Activated CD8-positive, alpha-beta memory T cell treated with anti-CD3 and anti-CD28 coated beads, Interleukin-2, amount 50 U/mL, for 4 hours (primary cell): ENCODE results near the gene TERF2IP.

ENCODE experiments used
- DNase-seq: peaks from one replicate; pipeline ENCODE4 v3.0.0-alpha.2; 2020

The TERF2IP gene

DNA sequence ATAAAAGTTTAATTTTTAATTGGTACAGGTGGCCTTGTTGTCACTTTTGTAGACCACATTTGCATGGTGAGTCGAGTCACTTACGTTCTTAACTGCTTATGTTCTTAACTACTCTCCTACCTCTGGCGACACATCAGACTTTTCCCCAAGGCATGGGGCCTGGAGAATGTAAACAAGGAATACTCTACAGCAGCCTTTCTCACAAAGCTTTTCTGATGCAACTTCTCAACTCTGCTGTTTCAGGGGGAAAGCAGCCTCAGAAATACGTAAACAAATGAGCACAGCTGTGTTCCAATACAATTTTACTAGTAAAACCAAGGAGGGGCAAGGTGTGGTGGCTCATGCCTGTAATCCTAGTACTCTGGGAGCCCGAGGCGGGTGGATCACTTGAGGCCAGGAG lies 7.0 kb upstream of the TERF2IP start:
- DNase-seq: no peak

DNA sequence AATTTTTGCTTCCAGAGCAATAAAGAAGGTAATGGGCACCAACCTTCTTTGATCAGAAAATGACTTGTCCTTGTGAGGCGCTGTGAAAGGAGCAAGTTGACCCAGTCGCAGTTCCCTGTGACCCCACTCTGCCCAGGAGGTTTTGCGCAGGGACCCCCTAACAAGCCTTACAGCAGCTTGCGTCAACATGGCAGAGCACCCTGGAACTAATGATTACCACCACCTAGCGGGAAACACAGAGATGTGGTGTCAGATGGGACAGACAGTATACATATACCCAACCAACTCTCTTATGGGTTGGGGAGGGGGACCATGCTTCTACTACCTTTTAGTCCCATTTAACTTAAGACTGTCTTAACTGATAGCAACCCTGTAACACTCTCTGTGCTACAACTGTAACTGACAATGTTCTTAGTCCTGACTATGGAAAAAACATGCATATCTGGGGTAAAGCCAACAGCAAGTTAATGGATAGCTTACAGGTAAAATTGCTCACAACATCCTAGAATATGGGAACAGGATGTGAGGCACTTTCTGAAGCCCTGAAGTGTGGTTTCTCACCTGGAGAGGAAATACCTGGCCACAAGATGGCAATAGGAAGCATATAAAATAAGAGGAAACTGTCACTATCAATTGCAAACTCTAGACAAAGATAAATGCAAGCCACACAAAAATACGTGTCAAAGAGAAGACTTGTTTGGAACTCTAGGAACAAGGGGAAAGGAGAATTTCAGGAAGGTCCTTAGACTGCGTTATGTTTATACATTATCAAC lies 3.1 kb upstream of the TERF2IP start:
- no peak for DNase-seq

DNA sequence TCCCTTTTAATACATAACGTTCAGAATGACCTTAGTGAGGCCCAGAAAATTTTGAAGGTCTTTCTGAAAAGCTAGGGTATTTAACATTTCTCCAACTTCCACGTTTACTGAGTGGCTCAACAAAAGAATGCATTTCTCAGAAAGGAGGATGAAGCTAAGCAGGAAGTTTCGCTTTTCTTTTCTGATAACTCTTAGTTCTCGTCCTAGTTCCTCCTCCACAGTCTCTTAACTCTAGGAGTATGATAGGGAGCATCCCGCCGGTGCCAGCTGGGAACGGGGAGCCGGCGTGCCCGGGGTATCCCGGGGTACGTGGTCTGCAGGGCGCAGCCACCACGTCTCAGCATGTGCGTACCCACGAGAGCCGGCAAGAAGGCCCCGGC lies 471 bp upstream of the TERF2IP start:
- no peak for DNase-seq

DNA sequence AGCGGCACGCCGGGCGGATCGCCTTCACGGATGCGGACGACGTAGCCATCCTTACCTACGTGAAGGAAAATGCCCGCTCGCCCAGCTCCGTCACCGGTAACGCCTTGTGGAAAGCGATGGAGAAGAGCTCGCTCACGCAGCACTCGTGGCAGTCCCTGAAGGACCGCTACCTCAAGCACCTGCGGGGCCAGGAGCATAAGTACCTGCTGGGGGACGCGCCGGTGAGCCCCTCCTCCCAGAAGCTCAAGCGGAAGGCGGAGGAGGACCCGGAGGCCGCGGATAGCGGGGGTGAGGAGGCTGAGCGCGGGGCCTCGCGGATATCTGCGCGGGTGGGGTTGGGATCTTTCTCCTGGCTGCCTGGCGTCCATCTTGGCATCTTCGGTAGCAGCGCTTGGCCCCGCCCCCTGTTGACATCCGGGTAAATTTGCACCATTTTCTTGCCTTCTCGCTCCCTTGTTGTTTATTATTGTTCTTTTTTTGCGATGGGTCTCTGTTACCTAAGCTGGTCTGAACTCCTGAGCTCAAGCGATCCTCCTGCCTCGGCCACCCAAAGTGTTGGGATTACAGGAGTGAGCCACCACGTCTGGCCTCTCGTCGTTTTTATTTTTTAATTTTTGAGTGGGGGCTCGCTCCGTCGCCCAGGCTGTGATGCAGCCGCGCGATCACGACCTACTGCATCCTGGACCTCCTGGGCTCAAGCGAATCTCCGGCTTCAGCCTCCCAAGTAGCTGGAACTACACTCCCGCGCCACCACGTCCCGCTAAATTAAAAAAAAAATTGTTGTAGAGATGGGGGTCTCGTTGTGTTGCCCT lies 898 bp downstream of the TERF2IP start:
- peak; percentile 87 for DNase-seq

DNA sequence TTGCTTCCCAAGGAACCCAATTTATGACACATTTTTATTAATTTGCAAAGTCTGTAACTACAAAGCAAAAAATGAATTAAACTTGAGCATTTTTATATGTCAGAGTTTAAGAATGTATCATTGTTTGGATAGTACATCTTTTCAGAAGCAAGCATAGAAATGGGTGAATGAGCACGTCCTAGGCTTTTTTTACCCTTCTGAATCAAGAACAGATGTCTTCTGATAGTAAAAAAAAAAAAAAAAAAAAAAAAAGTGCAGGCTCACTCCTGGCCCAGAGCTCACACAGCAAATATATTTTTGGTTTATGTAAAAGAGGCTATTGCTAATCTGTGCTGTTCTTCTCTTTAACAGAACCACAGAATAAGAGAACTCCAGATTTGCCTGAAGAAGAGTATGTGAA lies 6.3 kb downstream of the TERF2IP start:
- DNase-seq: no peak

DNA sequence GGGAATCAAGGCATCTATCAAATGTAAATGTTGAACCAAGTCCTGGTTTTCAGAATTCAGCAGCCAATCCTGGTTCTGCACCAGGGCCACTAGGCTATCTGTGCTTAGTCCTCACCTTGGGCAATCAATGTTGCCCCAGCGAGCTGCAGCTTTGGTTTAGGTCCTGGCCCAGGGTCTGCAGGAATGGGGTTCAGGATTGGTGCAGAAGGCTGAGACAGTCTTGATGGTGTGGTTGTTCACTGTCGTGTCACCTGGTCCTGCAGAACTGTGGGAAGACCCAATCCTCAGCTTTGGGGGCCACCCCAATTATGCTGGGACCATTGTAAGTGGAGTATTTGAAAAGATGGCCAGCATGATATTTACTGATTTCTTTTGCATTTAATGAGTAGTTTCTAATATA lies 10.6 kb downstream of the TERF2IP start:
- no peak for DNase-seq

DNA sequence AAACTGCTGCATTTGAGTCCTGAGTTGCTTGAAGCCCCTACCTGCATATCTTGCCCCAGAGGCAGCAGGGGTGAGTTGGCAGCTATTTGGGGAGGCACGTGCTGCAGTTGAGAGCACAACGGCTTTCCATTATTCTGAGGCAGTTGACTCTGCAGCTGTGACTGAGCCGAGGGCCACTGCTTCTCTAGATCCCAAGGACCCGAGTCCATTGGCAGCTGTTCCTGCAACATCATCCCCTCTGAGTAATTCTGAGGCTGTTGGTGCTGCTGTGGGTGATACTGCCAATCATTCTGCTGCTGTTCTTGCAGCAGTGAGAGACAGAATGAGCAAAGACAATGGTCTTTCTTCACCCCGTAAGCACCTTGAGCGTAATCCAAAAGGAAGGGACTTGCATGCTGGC lies 12.7 kb downstream of the TERF2IP start:
- DNase-seq: no peak

DNA sequence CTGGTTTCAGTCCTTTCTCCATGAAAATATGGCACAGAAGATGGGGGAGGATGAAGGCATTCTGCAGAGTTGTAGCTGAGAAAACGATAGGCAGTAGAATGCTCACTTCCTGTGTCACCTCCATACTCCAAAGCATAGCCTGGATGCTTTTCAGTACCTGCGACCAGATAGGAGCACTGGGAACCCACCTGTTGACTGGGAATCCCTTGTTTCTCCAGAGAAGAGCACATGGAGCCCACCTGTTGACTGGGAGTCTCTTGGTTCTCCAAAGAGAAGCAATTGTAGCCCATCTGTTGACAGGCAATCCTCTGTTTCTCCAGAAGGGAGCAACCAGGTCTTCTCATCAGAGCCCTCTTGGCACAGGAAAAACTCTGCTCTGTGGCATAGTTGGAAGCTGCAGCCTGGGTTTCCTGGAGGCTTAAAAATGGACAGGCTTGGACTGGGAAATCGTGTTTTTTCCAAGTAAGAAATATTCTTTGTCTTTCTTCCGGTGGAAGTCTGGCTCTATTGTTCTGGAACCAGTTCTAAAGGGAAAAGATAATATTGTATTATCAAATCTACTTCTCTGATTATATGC lies 13.2 kb downstream of the TERF2IP start:
- no peak for DNase-seq

DNA sequence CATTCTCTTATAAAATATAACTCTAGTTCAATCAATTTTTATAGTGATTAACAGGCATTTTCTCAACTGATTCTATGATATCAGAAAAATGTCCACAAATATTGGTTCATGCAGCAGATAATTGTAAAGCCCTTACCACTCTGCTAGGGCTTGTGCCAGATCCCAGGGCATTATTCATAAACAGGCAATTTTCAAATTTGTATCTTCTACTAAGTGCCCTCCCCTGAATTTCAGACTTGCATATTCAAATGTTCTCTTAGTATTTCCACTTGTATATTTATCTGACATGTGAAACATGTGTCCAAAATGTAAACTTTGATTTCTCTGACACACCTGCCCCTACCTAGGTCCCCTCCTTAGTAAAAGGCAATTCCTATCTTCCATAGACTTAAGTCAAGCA lies 19.9 kb downstream of the TERF2IP start:
- DNase-seq: no peak

DNA sequence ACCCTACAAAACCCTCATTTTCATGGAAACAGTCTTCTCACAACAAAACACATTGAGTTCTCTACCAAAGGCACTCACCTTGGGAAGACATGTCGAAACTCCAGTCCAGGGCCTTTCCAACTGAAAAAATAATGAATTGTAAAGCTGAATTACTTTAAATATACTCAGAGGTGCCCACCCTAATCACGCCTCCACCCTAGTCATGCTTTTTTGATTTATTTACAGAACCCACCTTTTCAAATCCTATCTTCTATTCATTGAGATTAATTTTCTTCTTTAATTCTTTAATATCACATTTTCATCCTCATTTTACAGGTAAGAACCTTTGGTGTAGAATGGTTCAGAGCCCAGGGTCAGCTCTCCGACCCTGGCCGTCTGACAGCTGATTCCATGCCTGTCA lies 29.3 kb downstream of the TERF2IP start, which contains the start of gene CPHXL2:
TSS of gene CPHXL2 (minus strand) at position 101 of the 400 bp plus-strand sequence. CDS start at position 91, 10 bp downstream.
- DNase-seq: no peak

DNA sequence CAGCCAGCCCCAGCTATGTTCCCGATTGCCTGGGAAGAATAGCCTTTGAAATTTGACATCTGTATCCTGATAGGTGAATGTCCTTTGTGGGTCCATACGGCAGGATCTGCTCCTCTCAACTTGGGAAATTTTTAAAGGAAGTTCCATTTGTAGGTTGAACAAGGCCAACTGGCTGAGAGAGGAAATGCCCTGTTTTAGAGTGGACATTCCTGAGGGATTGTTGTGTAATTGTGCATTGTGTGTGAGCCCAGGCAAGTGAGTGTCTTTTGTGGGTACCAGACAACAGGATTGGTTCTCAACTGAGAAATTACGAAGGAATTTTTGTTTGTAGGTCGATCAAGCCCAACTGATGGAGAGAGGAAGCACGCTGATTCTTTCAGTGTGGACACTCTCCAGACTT lies 31.8 kb downstream of the TERF2IP start:
- no peak for DNase-seq

DNA sequence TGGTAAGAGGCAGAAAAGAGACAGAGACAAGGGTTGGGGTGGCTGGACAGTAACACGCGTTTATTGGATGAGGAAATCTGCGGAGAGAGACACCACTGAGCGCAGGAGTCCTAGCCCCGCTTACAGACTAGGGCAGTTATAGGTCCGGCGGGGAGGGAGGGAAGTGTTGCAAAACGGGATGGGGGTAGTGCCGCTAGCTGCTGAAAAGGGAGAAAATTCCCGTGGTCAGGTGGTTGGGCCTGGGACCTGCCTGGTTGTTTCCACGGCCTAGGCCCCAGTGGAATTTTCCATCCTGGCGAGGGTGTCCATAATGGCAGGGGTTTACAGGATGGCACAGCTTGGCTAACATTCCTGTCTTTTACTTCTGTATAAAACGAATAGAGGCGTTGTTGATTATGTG lies 34.7 kb downstream of the TERF2IP start:
- no peak for DNase-seq

DNA sequence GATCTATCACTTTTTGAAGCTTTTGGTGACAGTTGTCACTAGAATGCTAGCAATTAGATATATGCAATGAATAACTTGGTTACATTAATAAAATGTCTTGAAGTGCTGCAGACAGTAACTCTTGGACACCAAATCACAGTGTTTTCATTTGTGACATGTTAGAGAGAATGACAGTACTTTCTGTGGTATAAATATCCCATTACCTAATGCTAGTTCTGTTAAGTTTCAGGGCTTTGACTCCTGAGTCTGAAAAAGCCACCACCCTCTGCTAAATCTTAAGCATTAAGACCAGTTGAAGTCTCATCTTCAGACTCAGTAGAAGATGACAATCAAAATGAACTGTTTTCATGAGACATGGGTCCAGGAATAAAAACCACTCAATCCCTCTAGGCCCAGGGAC lies 39.8 kb downstream of the TERF2IP start:
- DNase-seq: no peak

DNA sequence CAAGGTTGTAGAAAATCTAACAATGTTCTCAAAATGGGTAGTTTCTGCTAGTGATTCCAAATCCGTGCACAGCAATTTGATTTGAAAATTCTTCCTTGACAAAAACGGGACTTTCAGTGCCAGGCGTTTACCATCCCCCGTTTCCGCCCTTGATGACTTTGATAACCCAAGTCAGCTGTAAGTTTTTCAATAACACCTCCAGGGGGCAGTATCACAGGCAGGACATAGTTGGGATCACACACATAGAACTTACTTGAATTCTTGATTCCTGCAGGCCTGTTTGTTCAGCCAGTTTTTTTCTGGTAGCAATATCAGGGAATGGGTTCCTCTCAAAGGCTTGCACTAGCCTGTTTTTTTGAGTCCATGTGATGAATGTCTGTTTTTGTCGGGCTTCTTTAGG lies 48.1 kb downstream of the TERF2IP start:
- DNase-seq: no peak

DNA sequence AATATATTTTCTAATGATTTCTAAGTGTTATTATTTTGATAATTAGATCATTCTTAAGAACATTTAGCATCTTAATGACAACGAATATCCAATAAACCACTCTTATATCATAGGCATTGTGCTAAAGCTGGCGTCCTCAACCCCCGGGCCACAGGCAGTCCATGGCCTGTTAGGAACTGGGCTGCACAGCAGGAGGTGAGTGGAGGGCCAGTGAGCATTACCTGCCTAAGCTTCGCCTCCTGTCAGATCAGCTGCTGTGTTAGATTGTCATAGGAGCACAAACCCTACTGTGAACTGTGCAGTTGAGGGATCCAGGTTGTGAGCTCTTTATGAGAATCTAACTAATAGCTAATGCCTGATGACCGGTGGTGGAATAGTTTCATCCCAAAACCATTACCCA lies 50.0 kb downstream of the TERF2IP start:
- no peak for DNase-seq

DNA sequence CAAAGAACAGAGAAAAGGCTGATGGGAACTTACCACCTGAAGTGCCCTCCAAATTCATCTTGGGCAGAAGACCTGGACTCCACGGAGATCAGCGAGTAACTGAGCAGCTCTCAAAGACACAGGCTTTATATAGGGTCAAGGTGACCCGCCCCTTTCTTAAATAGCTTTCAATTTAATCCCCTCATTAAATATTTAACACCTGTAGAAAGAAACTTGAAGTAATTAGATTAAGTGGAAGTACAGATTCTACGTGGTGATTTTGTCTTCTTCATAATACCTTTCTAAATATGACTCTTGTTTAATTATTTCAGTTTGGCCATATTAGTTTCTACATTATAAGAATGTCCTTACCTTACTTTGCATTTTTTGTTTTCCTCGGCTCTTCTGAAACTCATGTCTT lies 53.8 kb downstream of the TERF2IP start, which contains the start of gene DUXB:
TSS of gene DUXB (minus strand) at position 101 of the 400 bp plus-strand sequence. CDS start at position 58, 43 bp downstream.
- DNase-seq: no peak

DNA sequence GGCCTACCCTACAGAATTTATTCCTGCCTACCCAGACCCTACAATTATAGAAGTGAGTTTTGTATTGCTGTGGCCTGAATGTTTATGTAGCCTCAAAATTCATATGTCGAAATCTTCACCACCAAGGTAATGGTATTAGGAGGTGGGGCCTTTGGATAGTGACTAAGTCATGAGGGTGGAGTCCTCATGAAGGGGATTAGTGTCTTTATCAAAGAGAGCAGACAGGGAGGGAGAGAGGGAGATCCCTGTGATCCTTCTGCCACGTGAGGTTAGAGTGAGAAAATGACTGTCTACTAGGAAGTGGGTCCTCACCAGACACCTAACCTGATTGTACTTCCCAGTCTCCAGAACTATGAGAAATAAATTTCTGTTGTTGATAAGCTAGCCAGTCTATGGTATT lies 54.7 kb downstream of the TERF2IP start:
- DNase-seq: no peak

DNA sequence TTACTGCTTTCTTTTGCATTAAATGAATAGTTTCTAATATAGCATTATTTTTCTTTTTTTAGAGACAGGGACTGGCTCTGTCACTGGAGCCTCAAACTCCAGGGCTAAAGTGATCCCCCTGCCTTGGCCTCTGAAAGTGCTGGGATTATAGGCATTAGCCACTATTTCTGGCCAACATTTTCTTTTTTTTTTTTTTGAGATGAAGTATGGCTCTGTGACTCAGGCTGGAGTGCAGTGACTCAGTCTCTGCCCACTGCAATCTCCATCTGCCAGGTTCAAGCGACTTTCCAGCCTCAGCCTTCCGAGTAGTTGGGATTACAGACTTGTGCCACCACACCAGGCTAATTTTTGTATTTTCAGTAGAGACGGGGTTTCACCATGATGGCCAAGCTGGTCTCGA lies 55.7 kb downstream of the TERF2IP start:
- DNase-seq: no peak
